SJSA1 (cell line): ENCODE measurements around the gene TCF12. TPM values are rescaled to one million over a fixed set of nuclear protein-coding genes. Genes with fewer than 3 reads are reported as not detected.

Experiments
- DNase-seq, 2 experiments: peaks; one replicate each; pipeline ENCODE4 v3.0.0-alpha.2; 2015 to 2020; ENCODE audit warnings: low spot score in 2 of 2, low read depth in 1 of 2
- H3K27ac ChIP-seq: fragments of 250-450 bp; sonication (Bioruptor Pico); 2 replicates; pipeline ENCODE4 v1.5.1; 2020; ENCODE audit warnings: mild to moderate bottlenecking, moderate library complexity
- H3K27me3 ChIP-seq: fragments of 250-450 bp; sonication (Bioruptor Pico); replicated peaks from 2 replicates; pipeline ENCODE4 v1.5.1; 2020; ENCODE audit warnings: mild to moderate bottlenecking, moderate library complexity
- H3K36me3 ChIP-seq: fragments of 250-450 bp; sonication (Bioruptor Pico); 2 replicates; pipeline ENCODE4 v1.5.1; 2020; ENCODE audit warnings: mild to moderate bottlenecking
- H3K4me1 ChIP-seq: fragments of 250-450 bp; sonication (Bioruptor Pico); replicated peaks from 2 replicates; pipeline ENCODE4 v1.6.1; 2021; ENCODE audit warnings: mild to moderate bottlenecking
- H3K4me3 ChIP-seq: fragments of 250-450 bp; sonication (Bioruptor Pico); 2 replicates; pipeline ENCODE4 v1.5.1; 2020; ENCODE audit warnings: mild to moderate bottlenecking
- H3K9me3 ChIP-seq: fragments of 250-450 bp; sonication (Bioruptor Pico); replicated peaks from 2 replicates; pipeline ENCODE4 v1.5.1; 2020; ENCODE audit warnings: mild to moderate bottlenecking
- total RNA-seq: library from RNA; depleted of rRNA; stranded (reverse); fragments of >200 nt; shearing (Covaris generic); gene quantifications from 2 replicates; pipeline ENCODE4 v1.2.3, GENCODE V29; 2014

The TCF12 gene
- total RNA-seq, 1 experiment from 2014 or later, result 69.5 TPM

- Histone ChIP-seq H3K9me3 (no peaks in the 10 kb centered on the region), H3K36me3 (no peaks in the 10 kb centered on the region), H3K27ac (no peak overlapping the region), H3K27me3 (no peaks in the 10 kb centered on the region), H3K4me1 (peaks cover 4% of the 10 kb centered on the region), H3K4me3 (no peak overlapping the region)
- no peak for DNase-seq
Measured at GRCh38 chr15:56892659-56893363, 25.6 kb upstream of the TCF12 start.

GRCh38 chr15:56893364-56893678, 25.1 kb upstream of the TCF12 start:
- no peak for DNase-seq

GRCh38 chr15:56894601-56895000, 23.8 kb upstream of the TCF12 start:
- no peak overlapping the region for H3K4me3 ChIP-seq
- no peaks in the 10 kb centered on the region for H3K36me3 ChIP-seq
- H3K27me3 ChIP-seq, result no peaks in the 10 kb centered on the region
- no peaks in the 10 kb centered on the region for H3K9me3 ChIP-seq
- H3K27ac ChIP-seq, result no peak overlapping the region
- H3K4me1 ChIP-seq, result no peaks in the 10 kb centered on the region
- no peak for DNase-seq

More at GRCh38 chr15:56893364-56893678, 25.1 kb upstream of the TCF12 start:
- Histone ChIP-seq H3K27ac (no peak overlapping the region), H3K4me1 (no peaks in the 10 kb centered on the region), H3K4me3 (no peak overlapping the region), H3K9me3 (no peaks in the 10 kb centered on the region), H3K36me3 (no peaks in the 10 kb centered on the region), H3K27me3 (no peaks in the 10 kb centered on the region)

GRCh38 chr15:56901931-56902330, 16.5 kb upstream of the TCF12 start:
- no peaks in the 10 kb centered on the region for H3K36me3 ChIP-seq
- no peaks in the 10 kb centered on the region for H3K4me1 ChIP-seq
- H3K27ac ChIP-seq, result no peak overlapping the region
- no peak for DNase-seq
- no peak overlapping the region for H3K4me3 ChIP-seq
- no peaks in the 10 kb centered on the region for H3K9me3 ChIP-seq
- H3K27me3 ChIP-seq, result no peaks in the 10 kb centered on the region

GRCh38 chr15:56906766-56907165, 11.7 kb upstream of the TCF12 start:
- H3K9me3 ChIP-seq, result no peaks in the 10 kb centered on the region
- H3K4me3 ChIP-seq, result no peak overlapping the region
- H3K27me3 ChIP-seq, result no peaks in the 10 kb centered on the region
- H3K4me1 ChIP-seq, result no peaks in the 10 kb centered on the region
- H3K36me3 ChIP-seq, result no peaks in the 10 kb centered on the region
- no peak for DNase-seq
- H3K27ac ChIP-seq, result no peak overlapping the region

GRCh38 chr15:56910801-56911200, 7.6 kb upstream of the TCF12 start:
- H3K36me3 ChIP-seq, result no peaks in the 10 kb centered on the region
- H3K27ac ChIP-seq, result no peak overlapping the region
- H3K4me1 ChIP-seq, result no peaks in the 10 kb centered on the region
- no peak overlapping the region for H3K4me3 ChIP-seq
- no peaks in the 10 kb centered on the region for H3K9me3 ChIP-seq
- H3K27me3 ChIP-seq, result no peaks in the 10 kb centered on the region
- DNase-seq, result no peak

- no peak for DNase-seq
- no peak overlapping the region for H3K27ac ChIP-seq
- no peaks in the 10 kb centered on the region for H3K27me3 ChIP-seq
- H3K9me3 ChIP-seq, result no peaks in the 10 kb centered on the region
- H3K36me3 ChIP-seq, result 0 out of 2 replicates have a peak, but pooled peaks cover 3% of the 10 kb centered on the region
- H3K4me1 ChIP-seq, result peaks cover 8% of the 10 kb centered on the region
- H3K4me3 ChIP-seq, result no peak overlapping the region
Measured at GRCh38 chr15:56913241-56913640, 5.2 kb upstream of the TCF12 start.

- no peak overlapping the region for H3K27ac ChIP-seq
- no peaks in the 10 kb centered on the region for H3K27me3 ChIP-seq
- H3K9me3 ChIP-seq, result no peaks in the 10 kb centered on the region
- H3K4me3 ChIP-seq, result no peak overlapping the region
- peaks cover 5% of the 10 kb centered on the region for H3K36me3 ChIP-seq
- DNase-seq, result no peak
- peaks cover 8% of the 10 kb centered on the region for H3K4me1 ChIP-seq
Measured at GRCh38 chr15:56913670-56914069, 4.8 kb upstream of the TCF12 start.

- no peaks in the 10 kb centered on the region for H3K9me3 ChIP-seq
- H3K27me3 ChIP-seq, result no peaks in the 10 kb centered on the region
- peaks cover 17% of the 10 kb centered on the region for H3K4me1 ChIP-seq
- H3K36me3 ChIP-seq, result peaks cover 26% of the 10 kb centered on the region
- H3K27ac ChIP-seq, result no peak overlapping the region
- no peak for DNase-seq
- H3K4me3 ChIP-seq, result no peak overlapping the region
Measured at GRCh38 chr15:56915888-56916287, 2.6 kb upstream of the TCF12 start.

- DNase-seq, result no peak
- H3K36me3 ChIP-seq, result peaks cover 30% of the 10 kb centered on the region
- H3K9me3 ChIP-seq, result no peaks in the 10 kb centered on the region
- H3K4me1 ChIP-seq, result peaks cover 17% of the 10 kb centered on the region
- H3K27ac ChIP-seq, result no peak overlapping the region
- H3K4me3 ChIP-seq, result no peak overlapping the region
- no peaks in the 10 kb centered on the region for H3K27me3 ChIP-seq
Measured at GRCh38 chr15:56916825-56917477, 1.5 kb upstream of the TCF12 start.

- Histone ChIP-seq H3K4me3 (peak overlapping the region; percentile 93), H3K36me3 (peaks cover 34% of the 10 kb centered on the region), H3K9me3 (no peaks in the 10 kb centered on the region), H3K4me1 (peaks cover 17% of the 10 kb centered on the region), H3K27me3 (no peaks in the 10 kb centered on the region), H3K27ac (no peak overlapping the region)
- no peak for DNase-seq
Measured at GRCh38 chr15:56917652-56918045, 795 bp upstream of the TCF12 start.

- Histone ChIP-seq H3K4me1 (peaks cover 17% of the 10 kb centered on the region), H3K27ac (peak overlapping the region; percentile 95)
- peak; percentile 75 to 84 for DNase-seq
Measured at GRCh38 chr15:56919031-56919608, 676 bp downstream of the TCF12 start.

GRCh38 chr15:56919609-56920366, 1.3 kb downstream of the TCF12 start:
- no peaks in the 10 kb centered on the region for H3K9me3 ChIP-seq
- H3K27me3 ChIP-seq, result no peaks in the 10 kb centered on the region
- peak overlapping the region; percentile 93 for H3K4me3 ChIP-seq
- H3K4me1 ChIP-seq, result peaks cover 17% of the 10 kb centered on the region
- peaks cover 53% of the 10 kb centered on the region for H3K36me3 ChIP-seq
- peak overlapping the region; percentile 95 for H3K27ac ChIP-seq
- peak in 1 of 2 experiments; percentile 74 for DNase-seq

More at GRCh38 chr15:56919031-56919608, 676 bp downstream of the TCF12 start:
- H3K27me3 ChIP-seq, result no peaks in the 10 kb centered on the region
- H3K9me3 ChIP-seq, result no peaks in the 10 kb centered on the region
- H3K4me3 ChIP-seq, result peak overlapping the region; percentile 93
- peaks cover 47% of the 10 kb centered on the region for H3K36me3 ChIP-seq

GRCh38 chr15:56920367-56920627, 1.9 kb downstream of the TCF12 start:
- no peak for DNase-seq
- Histone ChIP-seq H3K4me1 (peaks cover 17% of the 10 kb centered on the region), H3K36me3 (peaks cover 55% of the 10 kb centered on the region), H3K4me3 (peak overlapping the region; percentile 93), H3K27ac (no peak overlapping the region), H3K27me3 (no peaks in the 10 kb centered on the region), H3K9me3 (no peaks in the 10 kb centered on the region)
